SK-N-MC (cell line): ENCODE measurements around the gene GRIP1.

Source experiments
- DNase-seq: peaks from one replicate; pipeline ENCODE4 v3.0.0-alpha.2; 2011; ENCODE audit warnings: low read depth, low spot score
- H3K27ac ChIP-seq: fragments of 200-600 bp; sonication (generic); 2 replicates; pipeline ENCODE4 v1.5.1; 2016; ENCODE audit warnings: mixed run types
- H3K36me3 ChIP-seq: fragments of 200-600 bp; sonication (generic); 2 replicates; pipeline ENCODE4 v1.6.1; 2017; ENCODE audit warnings: antibody characterized with exemption, low read length, mixed read lengths; ENCODE audit not compliant: insufficient read depth
- H3K4me3 ChIP-seq: fragments of 200-600 bp; sonication (generic); 2 replicates; pipeline ENCODE4 v1.5.1; 2016
- H3K9ac ChIP-seq: fragments of 200-600 bp; sonication (generic); 2 replicates; pipeline ENCODE4 v1.8.0; 2017; ENCODE audit warnings: mixed run types, mixed read lengths; ENCODE audit not compliant: insufficient read length
- H3K9me3 ChIP-seq: fragments of 200-600 bp; sonication (generic); 2 replicates; pipeline ENCODE4 v1.6.1; 2017; ENCODE audit warnings: low read depth, mild to moderate bottlenecking, antibody characterized with exemption, low read length, moderate library complexity, mixed read lengths
- EZH2 ChIP-seq: fragments of 200-600 bp; sonication (generic); IDR thresholded peaks from one replicate; pipeline ENCODE4 v1.6.1; 2017; ENCODE audit warnings: antibody characterized with exemption
- FOXP2 ChIP-seq: optimal IDR thresholded peaks from 2 replicates; pipeline ENCODE3; 2011; ENCODE audit warnings: mild to moderate bottlenecking, moderate library complexity; ENCODE audit not compliant: insufficient read depth; ENCODE audit errors: extremely low read length, control extremely low read depth
- POLR2AphosphoS5 ChIP-seq: IDR thresholded peaks from 2 replicates; pipeline ENCODE4 v1.6.1; 2012; ENCODE audit warnings: mild to moderate bottlenecking, low read depth, low read length, borderline replicate concordance

Gene GRIP1

DNA sequence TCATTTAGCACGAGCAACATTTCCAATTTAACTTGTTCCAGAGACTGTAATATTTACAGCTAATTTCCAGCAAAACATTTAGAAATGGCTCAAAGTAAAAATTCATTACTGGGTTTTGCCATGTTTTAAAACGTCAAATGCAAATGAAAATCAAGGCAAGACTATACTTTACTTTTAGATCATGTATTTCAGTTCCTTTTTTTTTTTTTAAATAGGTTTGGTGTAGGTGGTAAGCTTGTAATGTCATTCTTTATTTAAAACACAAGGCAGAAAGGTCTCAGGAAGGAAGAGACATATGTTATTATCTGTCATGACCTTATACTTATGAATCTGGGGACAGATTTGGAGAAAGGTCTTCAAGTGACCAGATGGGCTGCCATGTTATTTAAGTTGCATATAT lies 54.1 kb downstream of the GRIP1 start:
- H3K9ac ChIP-seq, result no peak overlapping the region
- no peak for TF ChIP-seq FOXP2
- no peak for TF ChIP-seq POLR2AphosphoS5
- TF ChIP-seq EZH2, result no peak
- no peaks in the 10 kb centered on the region for H3K9me3 ChIP-seq
- no peak overlapping the region for H3K27ac ChIP-seq
- no peak for DNase-seq
- H3K36me3 ChIP-seq, result no peaks in the 10 kb centered on the region
- no peak overlapping the region for H3K4me3 ChIP-seq

DNA sequence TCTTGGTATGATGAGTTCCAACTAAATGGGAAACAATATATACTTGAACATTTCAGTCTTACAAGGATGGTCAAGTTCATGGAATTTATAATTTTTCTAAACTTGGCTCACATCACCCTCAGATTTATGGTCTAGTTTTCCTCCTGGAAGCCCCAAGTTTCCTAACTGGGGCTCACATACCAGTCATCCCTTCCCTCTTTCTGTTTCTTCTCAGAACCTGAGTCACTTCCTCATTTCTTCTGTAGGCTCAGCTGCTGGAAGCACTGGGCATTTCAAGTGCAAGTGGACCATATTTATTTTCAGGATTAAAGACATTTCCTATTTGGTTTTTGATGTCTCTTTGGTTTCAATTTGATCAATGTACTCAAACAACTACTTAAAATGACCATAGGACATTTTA lies 55.4 kb downstream of the GRIP1 start:
- Histone ChIP-seq H3K9me3 (no peaks in the 10 kb centered on the region), H3K27ac (no peak overlapping the region), H3K9ac (no peak overlapping the region), H3K4me3 (no peak overlapping the region), H3K36me3 (no peaks in the 10 kb centered on the region)
- DNase-seq, result no peak
- TF ChIP-seq EZH2, result no peak
- no peak for TF ChIP-seq FOXP2
- TF ChIP-seq POLR2AphosphoS5, result no peak

GRCh38 chr12:66620688-66621087 lies 58.2 kb downstream of the GRIP1 start:
- H3K36me3 ChIP-seq, result no peaks in the 10 kb centered on the region
- no peak overlapping the region for H3K27ac ChIP-seq
- H3K9ac ChIP-seq, result no peak overlapping the region
- no peak for DNase-seq
- no peaks in the 10 kb centered on the region for H3K9me3 ChIP-seq
- TF ChIP-seq POLR2AphosphoS5 (no peak), FOXP2 (no peak), EZH2 (no peak)
- no peak overlapping the region for H3K4me3 ChIP-seq

DNA sequence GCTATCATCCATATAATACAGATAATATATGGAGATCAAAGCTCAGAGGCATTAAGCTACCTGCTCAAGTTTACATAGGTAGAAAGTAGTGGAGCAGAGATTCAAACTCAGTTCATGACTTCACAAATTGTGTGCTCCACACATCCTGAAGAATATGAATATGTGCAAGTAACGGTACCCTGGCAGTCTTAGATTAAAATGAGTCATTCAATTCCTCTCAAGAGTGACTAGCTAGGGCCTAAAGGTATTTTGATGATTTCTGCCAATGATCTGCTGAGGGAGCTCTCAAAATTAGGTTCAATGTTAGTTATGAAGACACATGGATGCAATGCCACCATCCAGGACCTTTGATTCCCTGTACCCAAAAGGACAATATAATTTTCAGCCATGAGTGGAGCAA lies 58.9 kb downstream of the GRIP1 start:
- H3K27ac ChIP-seq, result no peak overlapping the region
- no peaks in the 10 kb centered on the region for H3K36me3 ChIP-seq
- H3K4me3 ChIP-seq, result no peak overlapping the region
- no peak for TF ChIP-seq EZH2
- TF ChIP-seq POLR2AphosphoS5, result no peak
- no peak for TF ChIP-seq FOXP2
- no peak overlapping the region for H3K9ac ChIP-seq
- no peak for DNase-seq
- H3K9me3 ChIP-seq, result no peaks in the 10 kb centered on the region

DNA sequence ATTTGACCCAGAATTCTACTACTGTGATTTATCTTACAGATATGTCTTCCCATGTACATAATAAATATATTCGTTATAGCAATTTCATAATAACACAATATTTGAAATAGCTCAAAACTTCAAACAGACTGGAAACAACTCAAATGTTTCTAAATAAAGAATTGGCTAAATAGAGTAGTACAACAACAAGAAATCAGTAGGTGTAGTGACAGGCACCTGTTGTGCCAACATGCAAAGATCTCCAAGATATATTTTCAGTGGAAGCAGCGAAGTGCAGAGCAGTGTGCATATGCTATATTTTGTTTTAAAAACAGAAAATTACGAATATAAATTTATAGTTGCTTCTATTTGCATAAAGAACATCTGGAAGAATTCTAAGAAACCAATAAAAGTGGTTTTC lies 60.9 kb downstream of the GRIP1 start:
- TF ChIP-seq POLR2AphosphoS5 (no peak), FOXP2 (no peak), EZH2 (no peak)
- no peaks in the 10 kb centered on the region for H3K9me3 ChIP-seq
- H3K27ac ChIP-seq, result no peak overlapping the region
- DNase-seq, result no peak
- H3K4me3 ChIP-seq, result no peak overlapping the region
- H3K36me3 ChIP-seq, result no peaks in the 10 kb centered on the region
- H3K9ac ChIP-seq, result no peak overlapping the region

- TF ChIP-seq POLR2AphosphoS5 (no peak), EZH2 (no peak), FOXP2 (no peak)
- Histone ChIP-seq H3K27ac (no peak overlapping the region), H3K9ac (no peak overlapping the region), H3K36me3 (no peaks in the 10 kb centered on the region), H3K4me3 (no peak overlapping the region), H3K9me3 (no peaks in the 10 kb centered on the region)
- DNase-seq, result no peak
Measured at GRCh38 chr12:66612090-66612775, 66.6 kb downstream of the GRIP1 start.

DNA sequence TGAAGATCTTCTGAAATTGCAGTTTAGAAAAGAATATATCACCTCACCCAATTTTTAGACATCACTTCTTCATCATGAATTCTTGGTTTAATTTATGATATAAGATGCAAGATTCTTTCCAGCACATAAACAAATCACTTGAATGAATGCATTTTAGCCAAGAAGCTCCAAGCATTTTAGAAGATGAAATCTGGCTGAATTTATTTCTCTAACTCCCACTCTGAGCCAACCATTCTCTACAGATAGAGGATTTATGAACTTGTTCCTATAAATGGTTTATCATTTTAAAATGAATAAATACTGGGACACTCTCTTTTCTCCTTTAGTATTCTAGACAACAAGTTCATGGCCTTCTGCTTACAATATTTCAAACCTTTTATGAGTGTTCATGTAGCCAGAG lies 71.7 kb downstream of the GRIP1 start:
- no peak overlapping the region for H3K4me3 ChIP-seq
- no peaks in the 10 kb centered on the region for H3K36me3 ChIP-seq
- DNase-seq, result no peak
- no peak for TF ChIP-seq FOXP2
- no peak for TF ChIP-seq POLR2AphosphoS5
- no peak for TF ChIP-seq EZH2
- H3K27ac ChIP-seq, result no peak overlapping the region
- H3K9me3 ChIP-seq, result no peaks in the 10 kb centered on the region
- H3K9ac ChIP-seq, result no peak overlapping the region

DNA sequence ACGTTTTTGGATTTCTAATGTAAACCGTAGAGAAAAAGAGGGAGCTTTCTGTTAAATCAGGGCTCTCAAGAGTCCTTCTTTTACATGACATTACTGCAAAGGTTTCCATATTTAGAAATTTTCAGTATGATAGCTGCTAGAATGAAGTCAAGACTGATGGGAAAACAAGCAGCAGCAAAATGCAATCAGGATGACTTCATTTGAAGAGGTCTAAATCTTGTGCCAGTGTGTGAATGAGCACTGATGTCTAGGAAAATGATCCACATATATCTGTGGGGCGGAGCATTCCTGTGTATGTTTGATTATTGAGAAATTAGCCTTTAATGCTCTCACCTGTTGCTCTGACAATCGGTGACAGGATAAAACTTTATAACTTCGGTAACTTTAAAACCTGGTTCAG lies 73.6 kb downstream of the GRIP1 start:
- no peaks in the 10 kb centered on the region for H3K9me3 ChIP-seq
- no peak overlapping the region for H3K9ac ChIP-seq
- no peaks in the 10 kb centered on the region for H3K36me3 ChIP-seq
- TF ChIP-seq EZH2 (no peak), POLR2AphosphoS5 (no peak), FOXP2 (no peak)
- no peak overlapping the region for H3K27ac ChIP-seq
- H3K4me3 ChIP-seq, result no peak overlapping the region
- DNase-seq, result no peak

DNA sequence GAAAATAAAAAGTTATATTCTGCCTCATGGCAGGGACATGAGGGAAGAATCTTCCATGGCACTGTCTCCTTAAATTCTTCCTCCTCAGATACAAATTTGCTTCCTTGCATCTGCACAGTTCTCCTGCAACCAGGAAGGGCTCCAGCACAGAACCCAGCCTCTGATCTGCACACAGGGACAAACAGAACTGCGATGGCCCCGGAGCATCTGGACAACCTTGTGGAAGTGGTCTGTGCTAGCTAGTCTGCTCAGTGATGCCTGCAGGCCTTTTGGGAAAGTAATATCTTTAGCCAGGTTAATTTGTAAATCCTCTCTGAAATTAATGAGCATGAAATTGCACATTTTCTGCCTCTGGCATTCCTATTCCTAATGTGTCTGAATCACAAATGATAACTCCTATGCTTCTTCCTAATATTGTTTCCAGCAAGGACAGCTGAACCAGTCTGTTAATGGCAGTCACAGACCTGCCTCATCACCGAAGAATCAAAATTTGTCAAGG lies 74.8 kb downstream of the GRIP1 start:
- H3K4me3 ChIP-seq, result no peak overlapping the region
- no peak for DNase-seq
- no peak overlapping the region for H3K27ac ChIP-seq
- no peak for TF ChIP-seq FOXP2
- TF ChIP-seq EZH2, result no peak
- TF ChIP-seq POLR2AphosphoS5, result no peak
- no peaks in the 10 kb centered on the region for H3K9me3 ChIP-seq
- H3K36me3 ChIP-seq, result no peaks in the 10 kb centered on the region
- no peak overlapping the region for H3K9ac ChIP-seq

- TF ChIP-seq FOXP2 (no peak), EZH2 (no peak), POLR2AphosphoS5 (no peak)
- H3K9ac ChIP-seq, result no peak overlapping the region
- H3K27ac ChIP-seq, result no peak overlapping the region
- H3K9me3 ChIP-seq, result no peaks in the 10 kb centered on the region
- no peaks in the 10 kb centered on the region for H3K36me3 ChIP-seq
- no peak overlapping the region for H3K4me3 ChIP-seq
- no peak for DNase-seq
Measured at GRCh38 chr12:66603461-66603860, 75.4 kb downstream of the GRIP1 start.
